ENCODE results near the gene GPC3.

The GPC3 gene

DNA sequence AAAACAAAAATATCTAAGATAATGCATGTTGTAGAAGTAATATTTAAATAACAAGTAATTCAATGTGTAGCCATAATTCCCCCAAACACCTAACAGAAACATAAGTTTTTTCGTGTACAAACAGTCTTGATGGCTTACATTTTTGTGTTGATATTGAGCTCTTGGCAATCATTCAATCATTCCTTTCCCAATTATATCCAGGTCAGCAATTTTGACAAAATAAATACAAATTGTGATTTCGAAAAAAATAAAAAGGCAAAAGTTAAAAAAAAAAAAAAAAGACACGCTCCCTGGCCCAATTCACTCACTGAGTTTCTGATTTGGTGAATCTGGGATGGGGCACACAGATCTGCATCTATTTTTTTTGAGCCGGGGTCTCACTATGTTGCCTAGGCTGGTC, 382.5 kb downstream of the GPC3 start (continued):
- TF ChIP-seq, protein P1, sequence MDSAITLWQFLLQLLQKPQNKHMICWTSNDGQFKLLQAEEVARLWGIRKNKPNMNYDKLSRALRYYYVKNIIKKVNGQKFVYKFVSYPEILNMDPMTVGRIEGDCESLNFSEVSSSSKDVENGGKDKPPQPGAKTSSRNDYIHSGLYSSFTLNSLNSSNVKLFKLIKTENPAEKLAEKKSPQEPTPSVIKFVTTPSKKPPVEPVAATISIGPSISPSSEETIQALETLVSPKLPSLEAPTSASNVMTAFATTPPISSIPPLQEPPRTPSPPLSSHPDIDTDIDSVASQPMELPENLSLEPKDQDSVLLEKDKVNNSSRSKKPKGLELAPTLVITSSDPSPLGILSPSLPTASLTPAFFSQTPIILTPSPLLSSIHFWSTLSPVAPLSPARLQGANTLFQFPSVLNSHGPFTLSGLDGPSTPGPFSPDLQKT (IDR thresholded peaks at IDR 0.05; ENCODE audit: borderline replicate concordance, low read depth, low read length): no peak
- TF ChIP-seq ZNF645 (tag by site-specific recombination; IDR thresholded peaks at IDR 0.05) (no peak), BCL11A (tag by site-specific recombination; IDR thresholded peaks at IDR 0.05; ENCODE audit: low read depth) (no peak), ZNF23 (tag by site-specific recombination; IDR thresholded peaks at IDR 0.05; ENCODE audit: borderline replicate concordance) (no peak), ZNF623 (tag by site-specific recombination; IDR thresholded peaks at IDR 0.05) (no peak), ZNF658 (tag by site-specific recombination; IDR thresholded peaks at IDR 0.05) (no peak), ZNF513 (tag by site-specific recombination; IDR thresholded peaks at IDR 0.05) (no peak), TRIM28 (IDR thresholded peaks at IDR 0.05; ENCODE audit: borderline replicate concordance, low read length) (no peak), PATZ1 (tag by site-specific recombination; IDR thresholded peaks at IDR 0.05) (no peak), ZNF776 (tag by site-specific recombination; IDR thresholded peaks at IDR 0.05; ENCODE audit: borderline replicate concordance) (no peak)
- TF ChIP-seq, protein P2, sequence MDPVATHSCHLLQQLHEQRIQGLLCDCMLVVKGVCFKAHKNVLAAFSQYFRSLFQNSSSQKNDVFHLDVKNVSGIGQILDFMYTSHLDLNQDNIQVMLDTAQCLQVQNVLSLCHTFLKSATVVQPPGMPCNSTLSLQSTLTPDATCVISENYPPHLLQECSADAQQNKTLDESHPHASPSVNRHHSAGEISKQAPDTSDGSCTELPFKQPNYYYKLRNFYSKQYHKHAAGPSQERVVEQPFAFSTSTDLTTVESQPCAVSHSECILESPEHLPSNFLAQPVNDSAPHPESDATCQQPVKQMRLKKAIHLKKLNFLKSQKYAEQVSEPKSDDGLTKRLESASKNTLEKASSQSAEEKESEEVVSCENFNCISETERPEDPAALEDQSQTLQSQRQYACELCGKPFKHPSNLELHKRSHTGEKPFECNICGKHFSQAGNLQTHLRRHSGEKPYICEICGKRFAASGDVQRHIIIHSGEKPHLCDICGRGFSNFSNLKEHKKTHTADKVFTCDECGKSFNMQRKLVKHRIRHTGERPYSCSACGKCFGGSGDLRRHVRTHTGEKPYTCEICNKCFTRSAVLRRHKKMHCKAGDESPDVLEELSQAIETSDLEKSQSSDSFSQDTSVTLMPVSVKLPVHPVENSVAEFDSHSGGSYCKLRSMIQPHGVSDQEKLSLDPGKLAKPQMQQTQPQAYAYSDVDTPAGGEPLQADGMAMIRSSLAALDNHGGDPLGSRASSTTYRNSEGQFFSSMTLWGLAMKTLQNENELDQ (tag by site-specific recombination; IDR thresholded peaks at IDR 0.05; ENCODE audit: low read depth): no peak

GRCh38 chrX:133601116-133601515, 384.3 kb downstream of the GPC3 start:
- ChIA-PET POLR2A (no interaction called here), CTCF (no interaction called here)
- Histone ChIP-seq H3K4me1 (ENCODE audit: control insufficient read depth, insufficient read depth, low read length) (no peaks in the 10 kb centered on the region), H3K36me3 (ENCODE audit: control insufficient read depth in 2 of 2, insufficient read depth in 1 of 2, low read length in 2 of 2) (no peaks in the 10 kb centered on the region), H3K27ac (ENCODE audit: extremely low read depth, low read depth, low read length) (no peak overlapping the region), H3K9me3 (ENCODE audit: control insufficient read depth, insufficient read depth, low read depth, low read length) (no peaks in the 10 kb centered on the region), H3K4me3 (ENCODE audit: low read depth, low read length) (no peak overlapping the region)
- TF ChIP-seq, protein P3, sequence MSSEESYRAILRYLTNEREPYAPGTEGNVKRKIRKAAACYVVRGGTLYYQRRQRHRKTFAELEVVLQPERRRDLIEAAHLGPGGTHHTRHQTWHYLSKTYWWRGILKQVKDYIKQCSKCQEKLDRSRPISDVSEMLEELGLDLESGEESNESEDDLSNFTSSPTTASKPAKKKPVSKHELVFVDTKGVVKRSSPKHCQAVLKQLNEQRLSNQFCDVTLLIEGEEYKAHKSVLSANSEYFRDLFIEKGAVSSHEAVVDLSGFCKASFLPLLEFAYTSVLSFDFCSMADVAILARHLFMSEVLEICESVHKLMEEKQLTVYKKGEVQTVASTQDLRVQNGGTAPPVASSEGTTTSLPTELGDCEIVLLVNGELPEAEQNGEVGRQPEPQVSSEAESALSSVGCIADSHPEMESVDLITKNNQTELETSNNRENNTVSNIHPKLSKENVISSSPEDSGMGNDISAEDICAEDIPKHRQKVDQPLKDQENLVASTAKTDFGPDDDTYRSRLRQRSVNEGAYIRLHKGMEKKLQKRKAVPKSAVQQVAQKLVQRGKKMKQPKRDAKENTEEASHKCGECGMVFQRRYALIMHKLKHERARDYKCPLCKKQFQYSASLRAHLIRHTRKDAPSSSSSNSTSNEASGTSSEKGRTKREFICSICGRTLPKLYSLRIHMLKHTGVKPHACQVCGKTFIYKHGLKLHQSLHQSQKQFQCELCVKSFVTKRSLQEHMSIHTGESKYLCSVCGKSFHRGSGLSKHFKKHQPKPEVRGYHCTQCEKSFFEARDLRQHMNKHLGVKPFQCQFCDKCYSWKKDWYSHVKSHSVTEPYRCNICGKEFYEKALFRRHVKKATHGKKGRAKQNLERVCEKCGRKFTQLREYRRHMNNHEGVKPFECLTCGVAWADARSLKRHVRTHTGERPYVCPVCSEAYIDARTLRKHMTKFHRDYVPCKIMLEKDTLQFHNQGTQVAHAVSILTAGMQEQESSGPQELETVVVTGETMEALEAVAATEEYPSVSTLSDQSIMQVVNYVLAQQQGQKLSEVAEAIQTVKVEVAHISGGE (tag by site-specific recombination; conservative IDR thresholded peaks at IDR 0.05; ENCODE audit: low read depth): no peak
- TF ChIP-seq ZNF112 (tag by site-specific recombination; IDR thresholded peaks at IDR 0.05) (no peak), ZNF302 (tag by site-specific recombination; IDR thresholded peaks at IDR 0.05; ENCODE audit: low read depth) (no peak), ZNF157 (tag by site-specific recombination; IDR thresholded peaks at IDR 0.05) (no peak), GLIS2 (tag by site-specific recombination; IDR thresholded peaks at IDR 0.05) (no peak), ZNF548 (tag by site-specific recombination; IDR thresholded peaks at IDR 0.05) (no peak), TRIM28 (IDR thresholded peaks at IDR 0.05; ENCODE audit: borderline replicate concordance, low read length) (no peak), HOXD13 (CRISPR knock-in tag; IDR thresholded peaks at IDR 0.05; ENCODE audit: borderline replicate concordance) (no peak), SP3 (tag by site-specific recombination; IDR thresholded peaks at IDR 0.05) (no peak), SCRT2 (tag by site-specific recombination; IDR thresholded peaks at IDR 0.05) (no peak), ZNF423 (tag by site-specific recombination; IDR thresholded peaks at IDR 0.05) (no peak), ZNF426 (tag by site-specific recombination; IDR thresholded peaks at IDR 0.05) (no peak), ZNF114 (tag by site-specific recombination; IDR thresholded peaks at IDR 0.05) (no peak), ZNF473 (tag by site-specific recombination; IDR thresholded peaks at IDR 0.05) (no peak), ZNF530 (tag by site-specific recombination; IDR thresholded peaks at IDR 0.05; ENCODE audit: low read depth) (no peak), ZNF140 (tag by site-specific recombination; IDR thresholded peaks at IDR 0.05) (no peak), ZNF558 (tag by site-specific recombination; IDR thresholded peaks at IDR 0.05) (no peak)

All from HEK293 (cell line).